ENCODE measurements around the gene BPIFB4. TPM values are rescaled to one million over a fixed set of nuclear protein-coding genes. Genes with fewer than 3 reads are reported as not detected.

The BPIFB4 gene
- total RNA-seq, 2 donors from 2014 or later = not detected

GRCh38 chr20:33081411-33082154, 2.1 kb downstream of the BPIFB4 start:
- H3K27ac ChIP-seq = no peak overlapping the region
- no peaks in the 10 kb centered on the region for H3K36me3 ChIP-seq
- no peaks in the 10 kb centered on the region for H3K27me3 ChIP-seq
- no peaks in the 10 kb centered on the region for H3K9me3 ChIP-seq
- no peak for TF ChIP-seq CTCF (IDR thresholded peaks at IDR 0.05)
- no peak overlapping the region for H3K4me3 ChIP-seq
- no peak for DNase-seq (ENCODE audit: low spot score)
- H3K4me1 ChIP-seq = no peaks in the 10 kb centered on the region

- no peak overlapping the region for H3K27ac ChIP-seq
- no peaks in the 10 kb centered on the region for H3K27me3 ChIP-seq
- no peaks in the 10 kb centered on the region for H3K4me1 ChIP-seq
- no peaks in the 10 kb centered on the region for H3K9me3 ChIP-seq
- H3K36me3 ChIP-seq = no peaks in the 10 kb centered on the region
- no peak for TF ChIP-seq CTCF (IDR thresholded peaks at IDR 0.05)
- no peak for DNase-seq (ENCODE audit: low spot score)
- H3K4me3 ChIP-seq = no peak overlapping the region
Measured at GRCh38 chr20:33082546-33082945, 3.1 kb downstream of the BPIFB4 start.

GRCh38 chr20:33083544-33084340, 4.3 kb downstream of the BPIFB4 start:
- no peak overlapping the region for H3K27ac ChIP-seq
- H3K36me3 ChIP-seq = no peaks in the 10 kb centered on the region
- TF ChIP-seq CTCF (IDR thresholded peaks at IDR 0.05) = no peak
- H3K27me3 ChIP-seq = no peaks in the 10 kb centered on the region
- no peaks in the 10 kb centered on the region for H3K4me1 ChIP-seq
- DNase-seq (ENCODE audit: low spot score) = no peak
- H3K4me3 ChIP-seq = no peak overlapping the region
- no peaks in the 10 kb centered on the region for H3K9me3 ChIP-seq

- Histone ChIP-seq H3K27me3 (no peaks in the 10 kb centered on the region), H3K4me1 (no peaks in the 10 kb centered on the region), H3K27ac (no peak overlapping the region), H3K36me3 (no peaks in the 10 kb centered on the region), H3K4me3 (no peak overlapping the region), H3K9me3 (no peaks in the 10 kb centered on the region)
- DNase-seq (ENCODE audit: low spot score) = no peak
- no peak for TF ChIP-seq CTCF (IDR thresholded peaks at IDR 0.05)
Measured at GRCh38 chr20:33084722-33085121, 5.3 kb downstream of the BPIFB4 start.

- no peaks in the 10 kb centered on the region for H3K9me3 ChIP-seq
- no peak overlapping the region for H3K27ac ChIP-seq
- no peak overlapping the region for H3K4me3 ChIP-seq
- TF ChIP-seq CTCF (IDR thresholded peaks at IDR 0.05) = no peak
- no peaks in the 10 kb centered on the region for H3K36me3 ChIP-seq
- DNase-seq (ENCODE audit: low spot score) = no peak
- H3K4me1 ChIP-seq = no peaks in the 10 kb centered on the region
- no peaks in the 10 kb centered on the region for H3K27me3 ChIP-seq
Measured at GRCh38 chr20:33086052-33086722, 6.7 kb downstream of the BPIFB4 start.

Data from right atrium auricular region (tissue), 2 donors.